GM12878 (cell line): Measurements from ENCODE around the gene USH2A. TPM values are rescaled to one million over a fixed set of nuclear protein-coding genes. Genes with fewer than 3 reads are reported as not detected.

Experiments used
- ATAC-seq: fragments of 200-7000 bp; cut with Tn5 transposase; 3 replicates; pipeline ENCODE4 v1.9.1; 2020; ENCODE audit warnings: mild to moderate bottlenecking, moderate library complexity
- BruUV-seq: library from RNA; stranded (reverse); fragments of 400-500 nt; replicated peaks from 2 replicates; lab custom pipeline; 2021; lab: Mats Ljungman, UMichigan
- CTCF ChIA-PET: fragments of 300-600 bp; sonication (Branson Sonifier 250); formaldehyde crosslinking; extraction: SDS; loops from one replicate; lab custom pipeline; 2021; ENCODE audit warnings: inconsistent platforms; lab: Yijun Ruan, JAX
- POLR2A ChIA-PET: fragments of 350-600 bp; formaldehyde crosslinking; extraction: SDS; loops from one replicate; lab custom pipeline; 2021; ENCODE audit warnings: inconsistent platforms; lab: Charles Lee
- RAD21 ChIA-PET: fragments of 300-600 bp; sonication (Branson Sonifier 250); formaldehyde crosslinking; loops from one replicate; lab custom pipeline; 2023; ENCODE audit warnings: antibody characterized with exemption; ENCODE audit not compliant: unreplicated experiment; lab: Charles Lee
- SMC1A ChIA-PET: fragments of 300-600 bp; sonication (Branson Sonifier 250); formaldehyde crosslinking; loops from one replicate; lab custom pipeline; 2023; ENCODE audit not compliant: unreplicated experiment, uncharacterized antibody; lab: Charles Lee
- DNase-seq: peaks from one replicate; pipeline ENCODE4 v3.0.0-alpha.2; 2011; ENCODE audit warnings: low read depth, low spot score
- FAIRE-seq: peaks from 3 replicates; lab custom pipeline; 2011; peaks lifted over from hg19 to GRCh38; lab: Jason Lieb, UNC
- H2AFZ ChIP-seq: 2 replicates; pipeline ENCODE4 v1.6.0; 2011; ENCODE audit warnings: low read depth, low read length, control low read depth; ENCODE audit not compliant: control insufficient read depth
- H3K27ac ChIP-seq: 2 replicates; pipeline ENCODE4 v1.5.1; 2011; ENCODE audit warnings: control low read depth; ENCODE audit not compliant: control insufficient read depth, insufficient read depth
- H3K27me3 ChIP-seq, 2 experiments: replicated peaks in 1 of 2; 2 replicates each; pipeline versions ENCODE4 v1.6.0 to v1.6.1; 2011; ENCODE audit warnings: low read length in 1 of 2; ENCODE audit not compliant: control insufficient read depth in 2 of 2, insufficient read depth in 2 of 2
- H3K36me3 ChIP-seq, 2 experiments: 2 replicates each; pipeline ENCODE4 v1.5.1; 2011; ENCODE audit warnings: low read length in 1 of 2; ENCODE audit not compliant: control insufficient read depth in 2 of 2, insufficient read depth in 2 of 2
- H3K4me1 ChIP-seq: 2 replicates; pipeline ENCODE4 v1.6.1; 2011; ENCODE audit warnings: mild to moderate bottlenecking, low read length, moderate library complexity, mixed read lengths; ENCODE audit not compliant: control insufficient read depth, insufficient read depth
- H3K4me2 ChIP-seq: 2 replicates; pipeline ENCODE4 v1.6.0; 2011; ENCODE audit warnings: control low read depth; ENCODE audit not compliant: control insufficient read depth, insufficient read depth
- H3K4me3 ChIP-seq: fragments of 200-600 bp; sonication (generic); 2 replicates; pipeline ENCODE4 v1.5.1; 2016
- H3K79me2 ChIP-seq: 2 replicates; pipeline ENCODE4 v1.6.0; 2011; ENCODE audit warnings: low read length; ENCODE audit not compliant: control insufficient read depth, insufficient read depth
- H3K9ac ChIP-seq: 2 replicates; pipeline ENCODE4 v1.8.0; 2011; ENCODE audit warnings: low read length, control low read depth, mixed read lengths; ENCODE audit not compliant: control insufficient read depth, insufficient read depth
- H3K9me3 ChIP-seq: replicated peaks from 3 replicates; pipeline ENCODE4 v1.5.1; 2011; ENCODE audit warnings: mild to moderate bottlenecking, low read length; ENCODE audit not compliant: control insufficient read depth, insufficient read depth
- H4K20me1 ChIP-seq: 2 replicates; pipeline ENCODE4 v1.6.0; 2011; ENCODE audit not compliant: control insufficient read depth, insufficient read depth
- CEBPZ ChIP-seq: fragments of 150-350 bp; IDR thresholded peaks from 2 replicates; pipeline ENCODE4 v1.6.1; 2016; ENCODE audit warnings: low read depth, low read length
- CHD2 ChIP-seq: IDR thresholded peaks from 2 replicates; pipeline ENCODE4 v1.6.1; 2011; ENCODE audit warnings: low read depth, low read length, improper control_type of control experiment, borderline replicate concordance
- MEF2B ChIP-seq: fragments of 450-650 bp; IDR thresholded peaks from 2 replicates; pipeline ENCODE4 v1.6.1; 2018; ENCODE audit warnings: mild to moderate bottlenecking, moderate library complexity; ENCODE audit not compliant: partially characterized antibody, poor library complexity, severe bottlenecking
- RBBP5 ChIP-seq: fragments of 200-600 bp; sonication (generic); conservative IDR thresholded peaks from 2 replicates; pipeline ENCODE4 v1.6.1; 2016
- ZBTB11 ChIP-seq: fragments of 450-650 bp; formaldehyde crosslinking; IDR thresholded peaks from 2 replicates; pipeline ENCODE4 v1.5.0; 2022; ENCODE audit warnings: mild to moderate bottlenecking, missing genetic modification characterization
- ZNF384 ChIP-seq: IDR thresholded peaks from 2 replicates; pipeline ENCODE4 v1.6.1; 2012; ENCODE audit warnings: low read depth, mild to moderate bottlenecking, low read length, improper control_type of control experiment, borderline replicate concordance
- WGBS: methylation state at CpG from one replicate; pipeline ENCODE4 v1.1.6; 2016; ENCODE audit warnings: low lambda C conversion rate; ENCODE audit not compliant: insufficient replicate concordance, insufficient coverage; ENCODE audit errors: missing lambda C conversion rate; 5-methylcytosine and 5-hydroxymethylcytosine counted together
- in situ Hi-C: fragments of 300-500 bp; cut with MboI; formaldehyde crosslinking; loops from 9 replicates; pipeline ENCODE4 v1.14.3; 2018; ENCODE audit warnings: mixed read lengths
- intact Hi-C: fragments of 100-400 bp; cut with micrococcal nuclease; formaldehyde crosslinking; loops from one replicate; pipeline ENCODE4 v1.14.2; 2022; ENCODE audit not compliant: unreplicated experiment
- polyA plus RNA-seq, 11 experiments: library from polyadenylated mRNA; depleted of rRNA in 4 of 11; unstranded in 6 of 11; stranded (reverse) in 5 of 11; fragments of >200 nt; fragmentation: Nextera tagmentation in 4 of 11; fragmentation: Illumina TruSeq in 1 of 11; extraction: Ambion mirVana in 4 of 11; extraction: Trizol in 1 of 11; gene quantifications; 1 replicate in 1 of 11; 2 replicates in 10 of 11; pipeline versions ENCODE4 v1.2.1 to v1.2.3, GENCODE V29; 2011 to 2016; ENCODE audit warnings: inconsistent platforms in 2 of 11, missing spikeins in 2 of 11, low read depth in 1 of 11
- total RNA-seq, 4 experiments: library from RNA; depleted of rRNA in 3 of 4; stranded (reverse); fragments of >200 nt in 3 of 4; fragmentation: Illumina TruSeq in 1 of 4; extraction: Trizol in 1 of 4; gene quantifications; 2 replicates each; pipeline versions ENCODE4 v1.2.1 to v1.2.3, GENCODE V29; 2013 to 2021

Gene USH2A
- total and polyA plus RNA-seq, 10 of the 15 experiments (the other 5 are each of a cell fraction or from before 2014, with no cell fraction given): under 0.01 to 0.20 (median 0.01) TPM; not detected in 2

- no peak for TF ChIP-seq ZBTB11 (CRISPR knock-in tag)
- TF ChIP-seq CEBPZ: no peak
- no peak for TF ChIP-seq CHD2
- no peak for TF ChIP-seq RBBP5
- TF ChIP-seq MEF2B: no peak
- TF ChIP-seq, all 136 proteins: peak for 0
These were observed 465.6 kb downstream of the USH2A start (continued) for GRCh38 chr1:215957663-215958062.

- Histone ChIP-seq H3K4me3 (no peak overlapping the region), H3K4me1 (no peaks in the 10 kb centered on the region), H3K36me3 (no peaks in the 10 kb centered on the region), H3K4me2 (no peak overlapping the region), H3K27me3 (no peaks in the 10 kb centered on the region), H3K9me3 (no peaks in the 10 kb centered on the region), H2AFZ (no peak overlapping the region), H3K79me2 (no peaks in the 10 kb centered on the region), H3K27ac (no peak overlapping the region), H4K20me1 (no peaks in the 10 kb centered on the region), H3K9ac (no peak overlapping the region)
- CTCF ChIA-PET: no interaction called here
- ATAC-seq: no peak
- POLR2A ChIA-PET: no interaction called here
- no peak for FAIRE-seq
- SMC1A ChIA-PET: interaction anchor here (0.6 kb wide), 1 partner anchor 260 kb away, joined by 3 read pairs; no protein-coding TSS in a partner anchor
- in situ Hi-C loops (no loop called here), intact Hi-C loops (no loop called here)
- RAD21 ChIA-PET: no interaction called here
- no peak for TF ChIP-seq ZNF384
- no peak for DNase-seq
- no TSS peak for BruUV-seq
- 62% methylated on average over 3 of the region's 3 CpGs for WGBS
These were observed 490.7 kb downstream of the USH2A start for GRCh38 chr1:215932558-215932957.
